COLO829 (cell line): Measurements from ENCODE around the gene RPGRIP1L.

ENCODE experiments used
- DNase-seq: peaks from one replicate; pipeline ENCODE4 v3.0.0; 2012; ENCODE audit warnings: low spot score

Gene RPGRIP1L

DNA sequence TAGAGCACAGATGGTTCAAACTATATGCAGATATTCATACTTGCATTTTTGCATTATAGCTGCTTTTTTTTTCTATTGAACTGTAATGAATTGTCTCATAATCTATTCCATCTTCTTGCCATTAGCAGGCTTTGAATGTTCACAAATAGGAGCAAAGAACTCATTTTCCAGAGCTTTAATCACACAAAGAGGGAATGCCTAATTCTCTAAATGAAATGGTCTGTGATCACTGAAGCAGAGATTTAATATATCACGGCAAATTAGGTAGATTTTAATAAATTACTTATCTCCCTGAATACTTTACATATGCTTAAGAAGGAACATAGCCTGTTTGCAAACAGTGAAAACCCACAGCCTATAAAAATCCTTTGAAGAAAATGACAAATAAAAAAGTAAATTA lies 103.0 kb downstream of the RPGRIP1L start:
- DNase-seq, result no peak

DNA sequence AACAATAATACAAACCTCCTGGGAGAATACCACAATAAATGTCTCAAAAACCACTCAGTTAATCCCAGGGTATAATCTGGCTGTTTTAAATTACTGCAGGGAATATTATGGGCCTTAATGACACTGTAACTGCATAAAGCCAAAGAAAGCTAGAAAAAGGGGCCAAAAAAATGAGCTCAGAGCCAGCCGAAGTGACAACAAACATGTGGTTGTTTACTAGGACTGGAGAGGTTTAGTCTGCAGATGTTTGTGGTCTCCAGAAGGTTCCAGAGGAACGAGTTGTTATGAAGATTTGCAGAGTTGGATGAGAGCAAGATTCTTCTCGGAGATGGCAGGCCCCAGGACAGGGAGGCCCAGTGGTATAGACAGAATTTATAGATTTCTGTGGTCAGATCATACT lies 103.5 kb downstream of the RPGRIP1L start:
- no peak for DNase-seq

DNA sequence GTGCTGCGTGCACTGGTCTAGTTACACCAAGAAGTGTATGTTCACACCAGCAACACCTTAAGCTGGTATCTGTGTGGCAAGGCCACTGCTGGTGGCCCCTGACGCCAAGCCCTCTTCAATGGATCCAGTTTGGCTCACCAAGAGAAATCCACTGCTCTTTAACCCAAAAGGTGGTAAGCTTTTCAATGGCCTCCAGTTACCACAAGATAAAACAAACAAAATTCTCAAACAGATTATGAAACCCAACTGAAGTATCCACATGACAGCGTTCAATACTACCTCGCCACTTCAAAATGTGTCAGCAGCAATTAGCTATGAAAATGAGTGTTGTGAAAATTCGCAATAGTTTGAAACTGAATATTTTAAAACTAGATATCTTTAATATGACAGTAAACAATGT lies 104.1 kb downstream of the RPGRIP1L start:
- DNase-seq, result no peak

DNA sequence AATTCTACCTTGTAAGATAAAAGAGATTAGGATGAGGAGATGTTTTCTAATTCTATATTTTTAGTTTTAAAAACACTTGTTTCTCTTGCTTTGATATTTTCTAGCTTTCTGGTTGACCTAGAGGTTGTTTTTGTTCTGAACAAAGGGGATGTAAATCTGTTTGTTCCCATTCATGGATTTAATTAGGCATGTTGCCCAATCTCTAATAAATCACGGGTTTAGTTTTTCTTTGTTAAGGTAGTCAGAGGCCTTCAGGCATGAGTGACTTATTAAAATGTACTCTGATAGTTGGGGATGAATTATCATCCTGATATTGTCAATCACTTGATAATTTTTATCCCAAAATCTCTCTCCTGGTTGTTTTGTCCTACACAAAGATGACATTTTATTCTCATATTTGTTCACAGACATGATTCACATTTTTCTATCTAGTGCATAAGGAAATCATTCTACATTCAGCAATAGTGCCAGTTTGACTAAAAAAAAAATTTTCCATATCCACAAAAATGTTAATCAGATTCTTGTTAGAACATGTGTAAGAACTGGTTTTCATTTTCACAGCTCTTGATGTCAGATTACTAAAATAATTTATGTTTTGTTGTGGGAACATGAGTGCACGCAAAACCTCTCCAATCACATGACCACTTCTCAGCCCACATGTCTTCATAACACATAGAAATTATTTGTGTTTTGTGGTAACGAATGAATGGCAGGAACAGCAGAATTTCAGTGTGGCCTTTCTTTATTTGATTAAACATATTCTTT lies 105.0 kb downstream of the RPGRIP1L start:
- DNase-seq, result no peak

DNA sequence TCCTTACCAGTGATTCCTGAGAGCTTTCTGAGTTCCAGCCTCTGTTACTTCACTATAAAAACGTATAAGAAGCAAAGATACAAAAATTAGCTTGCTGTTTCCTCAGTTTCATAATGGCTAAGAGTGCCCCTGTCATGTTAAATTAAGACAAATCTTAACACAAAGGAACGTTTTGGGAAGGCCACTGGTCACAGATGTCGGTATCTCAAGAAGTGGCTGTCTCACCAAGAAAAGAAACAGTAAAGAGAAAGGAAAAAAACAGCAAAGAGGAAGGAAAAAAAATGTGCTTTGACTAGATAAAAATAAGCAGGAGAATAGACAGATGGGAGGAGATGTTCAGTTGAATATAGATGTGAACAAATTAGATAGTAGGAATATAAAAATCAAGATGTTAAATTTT lies 105.9 kb downstream of the RPGRIP1L start:
- no peak for DNase-seq

DNA sequence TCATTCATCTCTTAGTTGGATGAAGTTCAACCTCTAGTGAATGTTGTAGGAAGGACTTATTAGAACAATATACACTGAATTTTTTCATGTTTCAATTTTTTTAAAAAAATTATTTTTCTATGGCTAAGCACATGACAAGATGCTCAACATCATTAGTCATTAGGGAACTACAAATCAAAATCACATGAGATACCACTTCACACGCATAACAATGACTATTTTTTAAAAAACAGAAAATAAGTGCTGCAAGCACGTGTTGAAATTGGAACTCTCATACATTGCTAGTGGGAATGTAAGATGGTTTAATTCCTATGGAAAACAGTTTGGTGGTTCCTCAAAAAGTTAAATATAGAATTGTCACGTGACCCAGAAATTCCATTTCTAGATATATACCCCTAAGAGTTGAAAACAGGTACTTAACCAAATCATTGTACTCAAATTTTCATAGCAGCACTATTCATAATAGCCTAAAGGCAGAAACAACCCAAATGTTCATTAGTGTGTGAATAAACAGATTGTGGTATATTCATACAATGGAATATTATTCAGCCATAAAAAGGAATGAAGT lies 115.5 kb downstream of the RPGRIP1L start:
- no peak for DNase-seq

DNA sequence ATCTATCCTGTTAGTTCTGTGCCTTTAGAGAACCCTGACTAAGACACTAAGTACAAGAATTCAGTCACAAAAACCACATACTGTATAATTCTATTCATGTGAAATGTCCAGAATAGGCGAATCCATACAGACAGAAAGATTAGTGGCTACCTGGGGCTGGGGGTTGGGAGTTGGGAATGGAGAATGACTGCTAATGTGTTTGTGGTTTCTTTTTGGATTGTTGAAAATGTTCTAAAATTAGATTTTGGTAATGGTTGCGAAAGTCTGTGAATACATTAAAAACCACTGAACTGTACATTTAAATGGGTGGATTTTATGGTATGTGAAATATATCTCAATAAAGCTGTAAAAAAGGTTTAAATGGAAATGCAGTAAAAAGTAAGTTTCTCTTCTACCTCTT lies 120.3 kb downstream of the RPGRIP1L start:
- no peak for DNase-seq

DNA sequence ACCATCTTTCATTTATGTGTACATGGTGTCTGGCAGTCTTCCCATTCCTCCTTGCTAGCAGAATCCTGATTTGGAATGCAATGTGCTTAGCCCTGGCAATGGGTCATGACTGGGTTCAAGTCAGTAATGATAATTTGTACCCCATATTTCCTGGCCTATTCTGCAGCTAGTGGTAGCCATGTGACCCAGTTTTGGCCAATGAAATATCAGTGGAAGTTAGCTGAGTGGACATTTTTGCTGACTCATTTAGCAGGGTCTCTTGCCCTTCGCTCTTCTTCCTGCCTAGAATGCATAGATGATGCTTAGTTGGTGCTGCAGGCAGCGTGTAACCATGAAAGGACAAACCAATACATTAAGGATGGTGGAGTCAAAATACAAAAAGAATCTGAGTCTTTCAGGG lies 121.9 kb downstream of the RPGRIP1L start:
- DNase-seq, result no peak

DNA sequence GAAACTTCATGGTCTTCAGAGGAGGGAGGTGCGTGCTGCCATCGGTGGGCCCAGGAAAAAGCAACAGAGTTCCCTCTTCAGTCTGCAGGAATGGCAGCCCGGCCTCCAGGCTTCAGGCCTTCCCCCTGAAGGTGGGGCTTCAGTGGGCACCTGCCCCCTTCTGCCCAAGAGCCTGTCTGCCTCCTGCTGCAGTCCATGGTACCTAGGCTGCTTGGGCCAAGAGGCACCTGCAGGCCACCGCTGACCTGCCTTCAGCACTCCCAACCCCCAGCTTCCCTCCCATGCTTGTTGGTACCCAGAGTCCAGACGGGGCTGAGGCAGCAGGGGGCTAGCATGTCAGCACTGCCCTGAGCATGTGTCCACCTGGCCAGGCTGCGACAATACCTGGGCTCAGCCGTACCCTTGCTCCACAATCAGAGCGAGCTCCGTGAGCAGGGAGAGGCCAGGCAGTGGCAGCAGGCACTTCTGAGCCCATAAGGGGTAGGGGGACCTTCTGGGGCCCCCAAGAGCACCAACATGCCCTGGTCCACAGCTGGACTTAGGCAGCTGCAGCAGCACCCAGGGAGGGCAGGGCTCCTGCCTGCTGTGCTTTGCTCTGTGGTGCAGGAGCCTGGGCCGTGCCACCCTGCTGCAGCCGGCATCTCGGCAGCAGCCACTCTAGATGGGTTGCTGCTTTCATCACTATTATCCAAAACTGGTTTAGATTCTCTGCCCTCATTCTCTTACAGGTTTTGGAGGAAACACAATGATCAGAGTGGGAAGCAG lies 123.4 kb downstream of the RPGRIP1L start:
- DNase-seq, result no peak

DNA sequence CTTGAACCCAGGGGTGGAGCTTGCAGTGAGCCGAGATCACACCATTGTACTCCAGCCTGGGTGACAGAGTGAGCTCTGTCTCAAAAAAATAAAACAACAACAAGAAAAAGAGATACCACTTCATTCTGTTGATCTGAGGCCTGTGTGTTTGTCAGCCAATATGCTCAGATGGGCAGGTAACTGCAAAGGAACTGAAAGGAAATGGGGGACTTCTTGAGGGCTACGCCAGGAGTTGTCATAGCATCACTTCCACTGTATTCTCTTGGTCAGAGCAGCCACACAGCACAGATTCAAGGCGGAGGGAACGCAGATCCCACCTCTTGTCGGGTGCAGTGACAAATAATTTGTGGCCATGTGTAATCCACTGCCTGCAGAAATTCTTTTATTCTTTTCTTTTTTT lies 126.8 kb downstream of the RPGRIP1L start:
- DNase-seq, result no peak

DNA sequence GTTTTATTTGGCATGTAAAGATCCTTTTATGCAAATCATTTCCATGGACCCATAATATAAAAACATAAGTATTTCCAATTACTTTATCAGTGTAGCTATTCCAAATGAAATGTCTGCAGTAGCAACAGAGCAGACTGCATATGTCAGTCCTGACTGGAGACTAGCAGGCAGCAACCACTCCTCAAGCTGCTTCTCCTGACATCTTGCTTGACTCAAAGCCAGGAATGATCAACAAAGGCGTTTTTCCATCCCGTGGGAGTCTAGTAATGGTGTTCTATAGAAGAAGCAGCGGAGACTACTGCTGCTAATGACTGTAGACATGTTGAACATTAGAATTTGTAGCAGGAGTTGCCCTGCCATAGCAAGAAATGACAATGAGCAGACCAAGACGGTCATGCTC lies 127.4 kb downstream of the RPGRIP1L start:
- no peak for DNase-seq

DNA sequence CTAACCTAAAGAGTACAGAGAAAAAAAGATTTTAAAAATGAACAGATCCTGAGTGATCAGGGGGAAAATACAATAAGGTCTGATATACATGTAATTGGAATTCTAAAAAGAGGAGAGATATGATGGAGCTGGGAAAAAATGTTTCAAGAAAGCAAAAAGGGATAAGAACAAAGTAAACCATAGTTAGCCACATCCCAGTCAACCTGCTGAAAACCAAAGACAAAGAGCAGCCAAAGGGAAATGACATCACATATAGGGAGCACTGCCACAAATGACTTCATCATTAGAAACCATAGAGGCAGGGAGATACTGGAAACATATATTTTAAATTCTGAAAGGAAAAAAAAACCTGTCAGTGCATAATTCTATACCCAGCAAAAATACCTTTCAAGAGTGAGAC lies 131.9 kb downstream of the RPGRIP1L start:
- no peak for DNase-seq

DNA sequence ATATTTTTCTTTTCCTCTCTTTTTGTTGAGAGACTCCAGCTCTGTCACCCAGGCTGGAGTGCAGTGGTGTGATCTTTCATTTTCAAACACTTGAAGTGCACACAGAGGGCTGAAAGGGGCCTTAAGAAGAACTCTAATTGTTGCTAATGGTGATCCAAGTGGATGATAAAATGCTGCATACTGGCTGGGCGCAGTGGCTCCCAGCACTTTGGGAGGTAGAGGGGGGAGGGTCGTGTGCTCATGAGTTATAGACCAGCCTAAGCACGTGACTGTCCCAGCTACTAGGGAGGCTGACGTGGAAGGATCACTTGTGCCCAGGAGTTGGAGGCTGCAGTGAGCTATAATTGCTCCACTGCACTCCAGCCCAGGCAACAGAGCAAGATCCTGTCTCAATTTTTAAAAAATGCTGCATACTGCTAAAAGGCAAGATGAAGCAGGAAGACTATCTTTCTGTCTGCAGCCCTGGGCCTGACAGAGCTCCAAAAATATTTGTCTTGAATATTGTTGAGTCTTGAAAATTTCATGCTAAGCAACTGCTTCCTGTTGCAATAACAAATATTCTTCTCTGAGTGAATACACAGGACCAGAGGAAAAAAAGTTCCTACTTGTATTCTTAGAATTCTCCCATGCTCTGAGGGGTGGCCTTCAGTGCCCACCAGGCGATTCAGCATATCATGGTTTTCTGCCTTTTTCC lies 137.0 kb downstream of the RPGRIP1L start:
- no peak for DNase-seq

DNA sequence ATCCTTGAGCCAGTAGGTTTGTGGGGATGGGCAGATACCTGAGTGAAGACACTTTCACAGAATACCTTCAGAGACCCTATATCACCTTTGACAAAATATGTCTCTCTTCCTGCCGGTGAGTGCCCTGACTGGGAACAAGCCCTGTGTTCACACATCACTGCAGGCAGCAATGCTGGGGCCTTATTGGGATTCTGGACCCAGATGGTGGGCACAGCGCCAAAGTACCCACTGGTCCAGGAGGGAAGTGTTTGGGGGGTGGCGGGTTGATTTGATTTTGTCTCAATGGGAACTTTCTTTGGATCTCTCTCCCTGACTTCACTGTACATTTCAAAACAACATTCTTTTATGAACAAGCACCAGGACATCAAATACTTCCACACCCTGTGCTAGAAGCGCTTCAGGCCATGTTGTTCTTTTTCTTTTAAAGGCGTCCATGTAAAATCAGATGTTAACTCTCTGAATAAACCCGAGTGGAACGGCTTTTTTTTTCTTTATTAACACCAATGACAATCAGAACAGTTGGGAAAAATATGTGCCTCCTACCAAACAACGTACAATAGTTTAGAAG lies 138.3 kb downstream of the RPGRIP1L start:
- no peak for DNase-seq

DNA sequence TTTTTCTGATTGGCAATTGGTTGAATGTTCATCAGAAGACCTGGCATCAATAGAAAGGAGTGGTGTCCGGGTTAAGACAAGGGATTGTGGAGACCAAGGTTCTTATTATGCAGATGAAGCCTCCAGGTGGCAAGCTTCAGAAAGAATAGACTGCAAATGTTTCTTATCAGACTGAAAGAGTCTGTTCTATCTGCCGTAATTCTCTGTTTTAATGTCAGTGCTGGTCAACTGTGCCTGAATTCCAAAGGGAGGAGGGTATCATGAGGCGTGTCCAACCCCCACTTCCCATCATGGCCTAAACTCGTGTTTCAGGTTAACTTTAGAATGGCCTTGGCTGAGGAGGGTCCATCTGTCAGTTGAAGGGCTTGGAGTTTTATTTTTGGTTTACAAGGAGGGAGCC lies 140.2 kb downstream of the RPGRIP1L start:
- no peak for DNase-seq

DNA sequence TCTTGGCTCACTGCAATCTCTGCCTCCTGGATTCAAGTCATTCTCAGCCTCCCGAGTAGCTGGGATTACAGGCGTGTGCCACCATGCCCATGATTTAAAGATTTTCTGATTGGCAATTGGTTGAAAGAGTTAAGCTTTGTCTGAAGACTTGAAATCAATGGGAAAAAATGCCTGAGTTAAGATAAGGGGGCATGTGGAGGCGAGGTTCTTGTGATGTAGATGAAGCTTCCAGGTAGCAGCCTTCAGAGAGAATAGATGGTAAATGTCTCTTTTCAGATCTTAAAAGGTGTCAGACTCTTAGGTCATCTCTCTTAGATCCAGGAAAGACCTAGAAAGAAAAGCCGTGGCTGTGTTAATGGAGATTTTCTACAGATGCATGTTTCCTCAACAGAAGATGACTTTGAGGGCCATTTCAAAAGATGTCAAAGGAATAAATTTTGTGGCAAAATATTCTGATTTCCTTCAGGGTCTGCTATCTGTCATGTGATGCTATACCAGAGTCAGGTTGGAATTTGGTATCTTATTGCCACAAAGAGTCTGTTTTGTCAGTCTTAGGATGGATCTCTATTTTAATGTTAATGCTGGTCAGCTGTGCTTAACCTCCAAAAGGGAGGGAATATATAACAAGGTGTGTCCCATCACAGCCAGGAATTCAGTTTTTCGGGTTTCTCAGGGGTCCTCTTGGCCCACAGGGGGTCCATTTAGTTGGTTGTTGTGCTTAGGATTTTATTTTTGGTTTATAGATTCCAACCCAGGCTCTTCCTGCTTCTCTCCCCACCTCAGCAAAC lies 142.4 kb downstream of the RPGRIP1L start:
- DNase-seq, result no peak

DNA sequence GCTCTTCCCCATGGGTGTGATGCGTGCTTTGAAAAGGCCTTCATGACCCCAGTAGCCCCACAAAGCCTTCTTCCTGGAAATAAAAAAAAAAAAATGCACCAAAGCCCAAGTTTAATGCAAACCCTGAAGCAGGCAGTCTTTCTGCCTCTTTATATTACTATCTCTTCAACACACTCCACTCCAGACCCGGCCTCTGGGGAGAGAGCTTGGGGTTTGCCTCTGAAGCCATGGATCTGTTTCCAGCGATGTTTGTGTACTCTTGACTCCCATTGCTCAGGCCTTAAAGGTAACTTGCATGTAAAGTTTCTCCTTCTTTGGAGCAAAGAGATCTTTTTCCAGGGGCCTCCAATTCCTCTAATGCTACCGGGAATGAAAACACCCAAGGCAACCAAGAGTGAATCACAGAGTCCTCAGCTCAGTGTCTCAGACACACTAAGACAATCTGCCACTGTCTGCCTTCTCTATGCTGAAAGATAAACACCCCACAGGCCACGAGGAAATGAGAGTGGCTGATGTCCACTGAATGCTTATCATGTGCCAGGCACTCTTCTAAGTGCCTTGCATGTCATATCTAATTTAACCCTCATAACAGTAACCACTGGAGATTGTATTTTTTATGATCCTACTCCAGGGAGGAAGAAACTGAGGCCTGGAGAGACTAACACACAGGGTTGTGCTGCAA lies 144.2 kb downstream of the RPGRIP1L start:
- no peak for DNase-seq

DNA sequence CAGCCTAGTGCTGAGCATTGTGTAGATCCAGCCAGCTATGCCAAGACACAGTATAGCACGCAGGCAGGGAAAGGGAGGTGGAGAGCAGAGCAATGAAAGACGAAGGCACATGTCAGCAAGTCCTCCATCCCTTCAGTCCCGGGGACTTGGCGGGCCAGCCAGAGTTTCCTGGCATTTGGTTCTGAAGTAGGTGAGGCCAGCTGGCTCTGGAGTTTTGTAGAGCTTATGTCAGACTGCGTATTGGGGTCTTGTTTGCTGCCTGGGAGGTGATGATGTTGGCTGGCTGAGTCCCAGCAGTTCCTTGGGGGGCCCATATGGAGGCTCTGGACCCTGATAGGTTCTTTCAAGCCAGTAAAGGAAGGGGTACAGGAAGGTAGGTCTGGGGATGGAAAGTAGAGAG lies 144.9 kb downstream of the RPGRIP1L start:
- DNase-seq, result no peak

DNA sequence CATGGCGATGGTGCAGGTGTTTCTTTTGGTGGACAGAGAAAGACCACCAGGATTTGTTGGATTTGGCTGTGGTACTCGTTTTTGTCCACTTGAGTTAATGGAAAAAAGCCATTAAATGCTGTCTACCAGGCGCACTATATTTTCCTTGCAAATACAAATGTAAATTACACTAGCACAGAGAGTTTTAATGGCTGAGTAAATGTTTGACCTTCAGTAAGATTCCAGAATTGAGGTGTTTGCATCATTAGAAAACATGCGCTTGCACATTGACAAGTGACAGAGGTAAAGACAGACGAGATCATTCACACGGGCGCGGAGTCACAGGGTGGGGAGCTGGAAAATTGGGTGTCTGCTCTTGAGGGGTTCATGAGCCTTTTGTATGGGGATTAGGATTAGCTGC lies 147.1 kb downstream of the RPGRIP1L start:
- no peak for DNase-seq

DNA sequence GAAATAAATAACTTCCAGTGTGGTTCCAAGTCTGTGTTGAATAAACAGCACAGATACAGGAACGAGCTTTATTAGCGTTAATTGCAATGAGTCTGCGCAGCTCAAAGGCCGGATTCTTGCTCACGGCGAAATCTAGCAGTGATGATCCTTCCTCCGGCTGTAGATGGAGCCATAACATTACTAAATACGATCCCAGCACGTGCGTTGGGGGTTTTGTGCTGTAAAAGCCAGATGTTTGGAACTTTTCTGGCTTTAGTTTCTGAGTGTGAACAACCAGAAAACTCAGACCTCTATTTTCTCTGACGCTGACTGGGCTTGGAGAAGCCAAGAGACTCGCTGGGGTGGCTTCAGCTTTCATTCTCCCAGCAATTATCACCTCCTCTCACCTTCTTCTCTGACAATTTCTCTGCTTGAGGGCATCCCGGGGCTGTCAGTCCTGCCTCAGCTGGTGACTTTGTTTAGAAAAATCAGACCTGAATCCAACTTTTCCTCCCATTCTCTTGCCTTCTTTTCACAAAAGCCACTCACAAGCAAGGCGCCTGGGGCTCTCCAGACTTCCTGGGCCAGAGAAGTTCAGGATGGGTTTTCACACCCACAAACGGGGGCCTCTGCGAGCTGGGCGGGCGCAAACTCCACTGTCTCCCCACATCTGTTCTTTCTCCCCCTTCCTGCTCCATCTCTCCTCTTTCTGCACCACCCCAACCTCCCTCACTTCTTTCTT lies 153.5 kb downstream of the RPGRIP1L start:
- peak; percentile 79 for DNase-seq
